Choroid plexus epithelial cell (primary cell): Measurements from ENCODE around the gene RAD21L1.

Source experiments
- DNase-seq: peaks from one replicate; pipeline ENCODE4 v3.0.0-alpha.2; 2010; ENCODE audit warnings: low read depth
- H3K4me3 ChIP-seq: 2 replicates; pipeline ENCODE4 v1.5.1; 2011; ENCODE audit warnings: low read depth, mild to moderate bottlenecking, control low read depth, low read length, moderate library complexity
- CTCF ChIP-seq: conservative IDR thresholded peaks from 2 replicates; pipeline ENCODE4 v1.5.1; 2011; ENCODE audit warnings: low read depth, mild to moderate bottlenecking, control low read depth, inconsistent platforms, low read length, moderate library complexity

RAD21L1 gene

GRCh38 chr20:1198751-1199150 is 27.1 kb upstream of the RAD21L1 start:
- DNase-seq, result no peak
- TF ChIP-seq CTCF, result no peak
- H3K4me3 ChIP-seq, result no peak overlapping the region

- no peak for DNase-seq
- no peak for TF ChIP-seq CTCF
Observed at GRCh38 chr20:1199212-1199873, 26.5 kb upstream of the RAD21L1 start.

GRCh38 chr20:1199964-1200363 is 25.9 kb upstream of the RAD21L1 start:
- no peak for DNase-seq
- no peak overlapping the region for H3K4me3 ChIP-seq
- TF ChIP-seq CTCF, result no peak

More at GRCh38 chr20:1199212-1199873, 26.5 kb upstream of the RAD21L1 start:
- no peak overlapping the region for H3K4me3 ChIP-seq

- no peak for DNase-seq
- no peak for TF ChIP-seq CTCF
- no peak within 1 kb of the TSS for H3K4me3 ChIP-seq
Observed at GRCh38 chr20:1202762-1203504, 22.9 kb upstream of the RAD21L1 start, which contains the start of gene C20orf202. TSS of gene C20orf202 (plus strand) at chr20:1203454. CDS start at chr20:1203586, 132 bp downstream.

- H3K4me3 ChIP-seq, result no peak overlapping the region
- DNase-seq, result no peak
- TF ChIP-seq CTCF, result no peak
Observed at GRCh38 chr20:1203630-1204029, 22.2 kb upstream of the RAD21L1 start.

- DNase-seq, result no peak
- H3K4me3 ChIP-seq, result no peak overlapping the region
- no peak for TF ChIP-seq CTCF
Observed at GRCh38 chr20:1204113-1204512, 21.7 kb upstream of the RAD21L1 start.
